ENCODE data around the gene PLS3.
"Not testable (repeated sequence)": the region's sequence is repeated elsewhere in the genome, so short reads cannot be mapped to it uniquely, and the experiment has no call there.

PLS3 gene

DNA sequence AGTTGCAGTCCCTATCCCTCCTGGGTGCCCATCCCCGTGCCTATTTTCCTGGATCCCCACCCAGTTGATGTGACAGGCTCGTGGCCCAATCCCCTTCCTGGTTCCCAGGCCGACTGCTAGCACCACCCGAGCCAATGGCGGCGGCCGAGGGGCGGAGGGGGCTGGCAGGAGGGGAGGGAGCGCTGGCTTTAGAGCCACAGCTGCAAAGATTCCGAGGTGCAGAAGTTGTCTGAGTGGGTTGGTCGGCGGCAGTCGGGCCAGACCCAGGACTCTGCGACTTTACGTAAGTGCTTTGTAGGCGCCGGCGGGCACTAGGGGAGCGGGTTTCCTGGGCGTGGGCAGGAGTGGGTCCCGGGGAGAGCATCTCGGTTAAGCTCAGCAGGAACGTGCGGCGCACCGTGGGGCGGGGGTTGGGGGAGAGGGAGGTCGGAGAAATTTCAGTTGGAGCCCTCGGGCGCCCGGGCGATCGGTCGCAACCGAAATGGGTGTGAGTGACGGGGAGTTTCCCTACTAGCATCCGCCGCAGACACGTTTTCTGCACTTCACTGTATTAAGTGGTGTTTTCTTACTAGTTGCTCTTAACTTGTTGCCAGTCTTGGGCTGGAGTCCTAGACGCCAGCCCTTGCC, at the start of gene PLS3:
PLS3 (plus strand) TSS at position 197 of the 627 bp plus-strand sequence. CDS start 49,077 bp downstream, outside the sequence.
- DNase-seq: no peak

GRCh38 chrX:115518113-115518512, 42.9 kb upstream of the PLS3 start:
- DNase-seq: no peak

DNA sequence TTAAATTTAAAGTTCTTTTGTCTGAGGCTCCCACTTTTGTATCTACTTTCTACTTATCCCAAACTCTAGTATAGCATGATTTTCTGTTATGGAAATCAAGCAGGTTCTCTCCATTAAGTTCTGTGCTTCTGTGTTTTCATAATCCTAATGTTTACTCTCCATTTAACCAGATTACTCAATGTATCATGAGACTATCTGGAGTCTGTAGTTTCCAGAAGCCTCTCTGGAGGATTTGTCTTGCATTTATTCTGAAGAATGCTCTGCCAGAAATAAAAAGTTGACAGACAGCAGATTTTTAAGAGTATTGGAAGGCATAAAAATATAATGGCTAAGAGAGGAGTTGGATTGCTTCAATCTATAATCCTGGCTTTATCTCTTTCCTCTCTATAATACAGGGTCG, 39.2 kb upstream of the PLS3 start:
- no peak for DNase-seq

DNA sequence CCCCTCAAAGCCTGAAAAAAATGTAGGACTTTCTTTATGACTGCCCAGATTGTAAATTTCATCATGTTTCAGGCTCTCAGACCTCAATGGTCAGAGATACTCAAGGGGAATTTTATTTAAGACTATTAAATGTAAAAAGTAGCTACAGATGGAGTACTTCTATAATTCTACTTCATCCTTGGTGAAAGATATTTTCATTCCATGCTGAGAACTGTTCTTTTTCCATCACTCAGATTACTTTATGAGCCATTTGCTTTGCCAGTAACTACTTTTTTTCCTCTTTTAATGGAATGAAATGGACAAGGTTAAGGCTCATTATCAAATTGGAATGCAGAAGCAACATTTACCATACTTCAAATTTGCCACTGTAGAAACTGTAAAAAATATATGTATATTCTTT, 38.0 kb upstream of the PLS3 start:
- DNase-seq: no peak

- no peak for DNase-seq
Observed at GRCh38 chrX:115525486-115525885, 35.5 kb upstream of the PLS3 start.

DNA sequence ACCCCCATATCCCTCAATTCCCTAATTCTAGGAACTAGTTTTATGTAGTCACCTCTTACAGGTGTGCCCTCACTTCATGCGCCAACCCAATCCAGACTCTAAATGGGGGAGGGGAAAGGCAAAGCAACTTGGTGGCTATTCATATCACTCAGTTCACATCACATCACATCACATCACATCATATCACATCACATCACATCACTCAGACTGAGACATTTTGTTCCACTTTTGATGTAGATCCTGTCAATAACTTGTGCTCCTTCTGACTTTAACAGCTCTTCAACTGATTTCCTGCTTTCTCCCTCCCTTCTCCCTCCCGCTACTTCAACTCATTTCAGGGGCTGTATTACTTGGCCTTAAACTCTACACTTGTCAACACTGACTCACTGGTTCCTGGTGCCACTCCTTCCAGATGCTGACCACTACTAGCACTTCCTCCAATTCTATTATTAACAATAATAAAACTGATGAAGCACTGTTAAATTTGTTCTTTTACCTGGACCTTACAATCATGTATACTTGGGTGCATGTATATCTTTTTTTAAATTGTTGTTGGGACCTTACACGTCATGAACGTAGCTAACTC, 29.1 kb upstream of the PLS3 start:
- no peak for DNase-seq

GRCh38 chrX:115533485-115533884, 27.5 kb upstream of the PLS3 start:
- no peak for DNase-seq

- DNase-seq: no peak
Observed at GRCh38 chrX:115534383-115534782, 26.6 kb upstream of the PLS3 start.

GRCh38 chrX:115535421-115535820, 25.6 kb upstream of the PLS3 start:
- no peak for DNase-seq

- DNase-seq: no peak
Observed at GRCh38 chrX:115535844-115536243, 25.1 kb upstream of the PLS3 start.

DNA sequence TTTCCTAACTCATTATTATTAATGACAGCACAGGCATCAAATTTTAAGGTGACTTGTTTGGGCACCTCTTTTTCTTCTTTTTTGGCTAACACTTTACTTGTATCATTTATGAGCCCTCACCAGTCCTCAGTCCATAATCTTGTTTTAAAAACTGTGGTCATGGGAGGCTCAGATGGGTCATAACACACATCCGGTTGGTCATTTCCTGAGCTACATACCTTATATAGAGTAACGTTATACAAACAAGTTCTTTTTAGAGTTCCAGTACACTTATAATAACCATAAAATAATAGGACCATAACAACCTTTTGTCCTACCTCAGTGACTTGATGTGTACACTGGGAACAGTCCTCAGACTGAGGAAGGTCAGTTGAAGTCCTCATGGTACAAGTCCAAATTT, 21.1 kb upstream of the PLS3 start:
- DNase-seq: no peak

- not testable (repeated sequence) for DNase-seq
Observed at GRCh38 chrX:115541045-115541444, 19.9 kb upstream of the PLS3 start.

- DNase-seq: no peak
Observed at GRCh38 chrX:115547448-115547847, 13.5 kb upstream of the PLS3 start.

DNA sequence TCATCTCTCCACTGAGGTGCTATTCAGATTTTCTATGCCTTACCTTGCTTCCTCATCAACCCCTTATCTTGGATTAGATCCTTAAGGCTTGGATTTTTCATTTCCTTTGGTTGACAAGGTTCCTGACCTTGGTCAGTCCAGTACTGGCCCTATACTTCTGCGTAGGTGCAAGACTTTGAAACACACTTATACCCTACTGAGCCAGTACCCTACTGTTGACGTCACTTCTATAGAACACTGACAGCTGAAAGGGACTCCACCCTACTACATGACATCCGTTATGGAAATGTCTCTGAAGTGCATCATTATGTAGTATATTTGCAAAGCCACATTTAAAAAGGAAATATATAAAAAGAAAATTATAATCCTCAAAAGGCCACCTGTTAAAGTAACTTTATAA, 12.0 kb upstream of the PLS3 start:
- DNase-seq: no peak

- DNase-seq: no peak
Observed at GRCh38 chrX:115553171-115553570, 7.8 kb upstream of the PLS3 start.

GRCh38 chrX:115559672-115560071, 1.3 kb upstream of the PLS3 start:
- DNase-seq: no peak

- DNase-seq: no peak
Observed at GRCh38 chrX:115560211-115560977, 580 bp upstream of the PLS3 start.

GRCh38 chrX:115561605-115562479, 868 bp downstream of the PLS3 start:
- no peak for DNase-seq

DNA sequence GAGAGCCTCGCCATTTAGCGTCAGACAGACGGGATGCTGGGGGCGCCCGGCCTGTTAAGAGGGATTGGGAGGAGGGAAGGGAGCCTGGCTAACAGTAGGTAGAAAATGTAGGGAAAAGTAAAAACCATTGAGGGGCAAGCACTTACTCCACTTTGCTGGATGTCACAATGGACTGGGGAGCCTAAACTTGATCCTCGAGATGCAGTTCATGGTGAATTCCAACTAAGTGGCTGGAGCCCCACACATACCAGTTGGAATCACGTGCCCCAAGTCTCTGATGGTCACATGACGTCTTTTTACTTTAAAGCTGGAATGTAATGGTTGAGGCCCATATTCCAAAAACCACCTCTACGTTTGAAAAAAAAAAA, 1.5 kb downstream of the PLS3 start:
- no peak for DNase-seq

DNA sequence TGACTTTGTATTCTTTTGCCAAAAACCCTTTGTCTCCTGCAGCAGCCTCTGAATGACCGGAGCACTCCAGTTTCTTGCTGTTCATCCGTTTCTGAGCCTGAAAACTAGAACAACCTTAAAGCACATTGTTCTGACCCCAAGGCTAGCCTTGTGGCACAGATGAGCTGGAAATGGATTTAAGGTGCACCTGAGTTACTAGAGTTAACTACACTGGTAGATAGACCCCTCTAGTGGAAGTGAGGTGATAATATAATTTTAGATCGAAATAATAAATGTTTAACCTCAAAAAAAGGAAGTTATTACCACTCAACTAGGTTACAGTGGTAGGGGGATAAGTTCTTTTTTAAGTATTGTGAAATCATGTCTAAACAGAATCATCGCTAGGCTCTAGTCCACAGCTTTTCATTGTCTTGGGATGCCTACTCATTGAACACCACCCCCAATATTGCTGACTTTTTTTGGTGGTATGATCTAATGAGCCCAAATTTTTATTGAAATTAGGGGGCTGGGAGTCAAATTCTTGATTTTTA, 2.7 kb downstream of the PLS3 start:
- no peak for DNase-seq

- no peak for DNase-seq
Observed at GRCh38 chrX:115564243-115564642, 3.3 kb downstream of the PLS3 start.

- no peak for DNase-seq
Observed at GRCh38 chrX:115565888-115566287, 4.9 kb downstream of the PLS3 start.

DNA sequence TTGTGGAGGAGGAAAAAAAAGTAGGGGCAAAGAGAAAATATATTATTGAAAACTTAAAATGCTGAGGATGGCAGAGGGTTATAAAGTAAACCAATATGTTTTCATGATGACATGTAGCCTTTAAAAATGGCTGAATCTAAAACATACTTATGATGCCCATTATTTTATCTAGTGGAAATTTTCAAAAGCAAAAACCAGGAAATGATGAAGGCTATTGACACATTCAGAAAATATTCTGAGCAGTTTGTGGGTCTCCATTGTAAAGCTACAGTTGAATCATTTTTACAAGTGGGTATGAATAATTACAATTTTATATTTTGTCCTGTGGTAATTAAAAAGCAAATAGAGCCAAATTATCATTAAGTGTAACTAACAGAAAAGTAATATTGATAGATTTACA, 10.7 kb downstream of the PLS3 start:
- DNase-seq: no peak
